ENCODE data around the gene JMJD8. TPM values are rescaled to one million over a fixed set of nuclear protein-coding genes. Genes with fewer than 3 reads are reported as not detected.
A peak's percentile ranks its signal among the peaks of the same experiment; 100 is the strongest.
"Not testable (repeated sequence)": the region's sequence is repeated elsewhere in the genome, so short reads cannot be mapped to it uniquely, and the experiment has no call there.

Gene JMJD8
- total and polyA plus RNA-seq, 10 of the 15 experiments (the other 5 are each of a cell fraction or from before 2014, with no cell fraction given): 1.00 to 50.4 (median 30.7) TPM

GRCh38 chr16:712740-713250 lies 28.7 kb upstream of the JMJD8 start:
- ChIA-PET SMC1A (ENCODE audit: uncharacterized antibody, unreplicated experiment) (interaction anchor here (0.7 to 2.1 kb wide), 7 partner anchors 8 to 391 kb away, joined by 3 to 12 read pairs (median 3); partner anchors contain the start of genes ANTKMT, CCDC78, CHTF18 and RPUSD1), CTCF (interaction anchor here (0.5 to 2.2 kb wide), 17 partner anchors 12 to 390 kb away, joined by 3 to 32 read pairs (median 4); partner anchors contain the start of genes CCDC78, CHTF18, CIAO3 and HAGHL), RAD21 (ENCODE audit: unreplicated experiment) (interaction anchor here (0.7 to 1.5 kb wide), 4 partner anchors 12 to 328 kb away, joined by 3 to 10 read pairs (median 5); partner anchors contain the start of genes CHTF18 and RPUSD1)
- 48% methylated on average over 13 of the region's 13 CpGs for WGBS (ENCODE audit: insufficient coverage, insufficient replicate concordance, low lambda C conversion rate, missing lambda C conversion rate)
- H3K4me2 ChIP-seq (ENCODE audit: control insufficient read depth, insufficient read depth); DNase-seq (ENCODE audit: low read depth, low spot score); ATAC-seq; intact Hi-C loops (cut with micrococcal nuclease; ENCODE audit: unreplicated experiment); H3K79me2 ChIP-seq (ENCODE audit: control insufficient read depth, insufficient read depth, low read length); H3K36me3 ChIP-seq (ENCODE audit: control insufficient read depth in 2 of 2, insufficient read depth in 2 of 2, low read length in 1 of 2); H3K27me3 ChIP-seq (replicated peaks in 1 of 2; ENCODE audit: control insufficient read depth in 2 of 2, insufficient read depth in 2 of 2, low read length in 1 of 2); H2AFZ ChIP-seq (ENCODE audit: control insufficient read depth, low read depth, low read length); H3K4me1 ChIP-seq (ENCODE audit: control insufficient read depth, insufficient read depth, low read length); H3K9me3 ChIP-seq (replicated peaks; ENCODE audit: control insufficient read depth, insufficient read depth, low read length); H3K4me3 ChIP-seq; POLR2A ChIA-PET; FAIRE-seq; H4K20me1 ChIP-seq (ENCODE audit: control insufficient read depth, insufficient read depth); H3K27ac ChIP-seq (ENCODE audit: control insufficient read depth, insufficient read depth); BruUV-seq (replicated peaks); H3K9ac ChIP-seq (ENCODE audit: control insufficient read depth, insufficient read depth, low read length): not testable (repeated sequence)
- peak; percentile 21 to 28 (median 23); a peak in 4 of 6 replicates for TF ChIP-seq CTCF (IDR thresholded peaks at IDR 0.05 in 2 of 3, conservative IDR thresholded peaks at IDR 0.05 in 1 of 3; ENCODE audit: control insufficient read depth in 2 of 3, extremely low read depth in 1 of 3, insufficient read depth in 1 of 3, low read depth in 3 of 3, low read length in 3 of 3)
- TF ChIP-seq ZBTB33 (IDR thresholded peaks at IDR 0.05): 0 out of 2 replicates have a peak, but pooled peaks have one; percentile 75
- in situ Hi-C loops (cut with MboI): loop anchor here (5.0 kb wide), 1 partner anchor 75 kb away; the partner anchor contains the start of genes CHTF18 and RPUSD1
